Measurements from ENCODE around the gene WASHC4. TPM values are rescaled to one million over a fixed set of nuclear protein-coding genes. Genes with fewer than 3 reads are reported as not detected.

WASHC4 gene
- total and polyA plus RNA-seq, 2 experiments from 2014 or later = 75.7 to 83.0 TPM

- peaks cover 41% of the 10 kb centered on the region for H3K36me3 ChIP-seq (ENCODE audit: insufficient read depth)
Observed at GRCh38 chr12:105157606-105158005, 50.1 kb downstream of the WASHC4 start.

DNA sequence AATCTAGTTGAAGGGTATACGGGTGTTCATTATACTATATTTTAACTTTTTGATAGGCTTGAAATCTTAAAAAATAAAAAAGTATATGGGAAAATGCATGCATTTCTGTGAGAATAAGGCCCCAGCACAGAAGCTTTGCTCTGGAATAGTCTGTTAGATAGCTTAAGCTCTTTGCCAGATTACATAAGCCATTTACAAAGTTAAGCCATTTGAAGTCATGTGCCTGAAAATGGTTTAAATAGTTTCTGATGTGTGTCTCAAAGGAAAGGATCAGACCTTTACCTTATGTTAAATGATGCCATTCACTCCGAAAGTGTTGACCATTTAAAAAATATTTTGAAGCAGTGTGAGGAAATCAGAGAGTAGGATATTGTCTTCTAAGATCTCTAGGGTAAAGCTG is 51.3 kb downstream of the WASHC4 start:
- Histone ChIP-seq H3F3A (replicated peaks; ENCODE audit: low read depth) (no peaks in the 10 kb centered on the region), H3K36me3 (ENCODE audit: insufficient read depth) (peaks cover 32% of the 10 kb centered on the region), H4K20me1 (replicated peaks; ENCODE audit: insufficient read depth) (no peaks in the 10 kb centered on the region), H3K27ac (ENCODE audit: low read depth) (peak overlapping the region; percentile 42; the same call in 1 of the 2 replicates), H3K27me3 (ENCODE audit: insufficient read depth) (no peaks in the 10 kb centered on the region), H2AFZ (no peak overlapping the region), H3K4me3 (no peak overlapping the region), H3K79me2 (replicated peaks; ENCODE audit: insufficient read depth) (no peaks in the 10 kb centered on the region), H3K4me1 (ENCODE audit: insufficient read depth) (peaks cover 15% of the 10 kb centered on the region), H3K4me2 (no peak overlapping the region), H3K9me2 (ENCODE audit: insufficient read depth) (no peaks in the 10 kb centered on the region)
- H3K27ac Mint-ChIP-seq = peak overlapping the region; percentile 19; the same call in 1 of the 2 replicates
- H3K27me3 Mint-ChIP-seq (ENCODE audit: insufficient read depth, low read depth, poor library complexity) = peaks cover 5% of the 10 kb centered on the region
- DNase-seq (ENCODE audit: low spot score) (no peak), ATAC-seq (no peak)
- no peak overlapping the region for H3K4me3 Mint-ChIP-seq
- TF ChIP-seq NANOG (IDR thresholded peaks at IDR 0.05; ENCODE audit: borderline replicate concordance) (no peak), ZNF114 (CRISPR knock-in tag; IDR thresholded peaks at IDR 0.05) (no peak), POLR2AphosphoS5 (IDR thresholded peaks at IDR 0.05; ENCODE audit: low read depth) (no peak), EZH2phosphoT487 (IDR thresholded peaks at IDR 0.05; ENCODE audit: unreplicated experiment) (no peak), ZNF331 (CRISPR knock-in tag; IDR thresholded peaks at IDR 0.05; ENCODE audit: low read depth) (no peak), JUNB (IDR thresholded peaks at IDR 0.05; ENCODE audit: unreplicated experiment) (no peak), STAT1 (IDR thresholded peaks at IDR 0.05; ENCODE audit: unreplicated experiment) (no peak)
- TF ChIP-seq, protein P1, sequence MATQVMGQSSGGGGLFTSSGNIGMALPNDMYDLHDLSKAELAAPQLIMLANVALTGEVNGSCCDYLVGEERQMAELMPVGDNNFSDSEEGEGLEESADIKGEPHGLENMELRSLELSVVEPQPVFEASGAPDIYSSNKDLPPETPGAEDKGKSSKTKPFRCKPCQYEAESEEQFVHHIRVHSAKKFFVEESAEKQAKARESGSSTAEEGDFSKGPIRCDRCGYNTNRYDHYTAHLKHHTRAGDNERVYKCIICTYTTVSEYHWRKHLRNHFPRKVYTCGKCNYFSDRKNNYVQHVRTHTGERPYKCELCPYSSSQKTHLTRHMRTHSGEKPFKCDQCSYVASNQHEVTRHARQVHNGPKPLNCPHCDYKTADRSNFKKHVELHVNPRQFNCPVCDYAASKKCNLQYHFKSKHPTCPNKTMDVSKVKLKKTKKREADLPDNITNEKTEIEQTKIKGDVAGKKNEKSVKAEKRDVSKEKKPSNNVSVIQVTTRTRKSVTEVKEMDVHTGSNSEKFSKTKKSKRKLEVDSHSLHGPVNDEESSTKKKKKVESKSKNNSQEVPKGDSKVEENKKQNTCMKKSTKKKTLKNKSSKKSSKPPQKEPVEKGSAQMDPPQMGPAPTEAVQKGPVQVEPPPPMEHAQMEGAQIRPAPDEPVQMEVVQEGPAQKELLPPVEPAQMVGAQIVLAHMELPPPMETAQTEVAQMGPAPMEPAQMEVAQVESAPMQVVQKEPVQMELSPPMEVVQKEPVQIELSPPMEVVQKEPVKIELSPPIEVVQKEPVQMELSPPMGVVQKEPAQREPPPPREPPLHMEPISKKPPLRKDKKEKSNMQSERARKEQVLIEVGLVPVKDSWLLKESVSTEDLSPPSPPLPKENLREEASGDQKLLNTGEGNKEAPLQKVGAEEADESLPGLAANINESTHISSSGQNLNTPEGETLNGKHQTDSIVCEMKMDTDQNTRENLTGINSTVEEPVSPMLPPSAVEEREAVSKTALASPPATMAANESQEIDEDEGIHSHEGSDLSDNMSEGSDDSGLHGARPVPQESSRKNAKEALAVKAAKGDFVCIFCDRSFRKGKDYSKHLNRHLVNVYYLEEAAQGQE (IDR thresholded peaks at IDR 0.05; ENCODE audit: unreplicated experiment) = no peak
- H3K9me3 Mint-ChIP-seq = no peaks in the 10 kb centered on the region
- peaks cover 16% of the 10 kb centered on the region; the same call in 2 of the 3 replicates for H3K4me1 Mint-ChIP-seq
- peaks cover 63% of the 10 kb centered on the region for H3K36me3 Mint-ChIP-seq (ENCODE audit: low read depth)

More at GRCh38 chr12:105157606-105158005, 50.1 kb downstream of the WASHC4 start:
- H3K27ac ChIP-seq (ENCODE audit: low read depth) = peak overlapping the region; percentile 42
- DNase-seq (ENCODE audit: low spot score) = no peak
- H4K20me1 ChIP-seq (replicated peaks; ENCODE audit: insufficient read depth) = no peaks in the 10 kb centered on the region
- H2AFZ ChIP-seq = no peak overlapping the region
- Mint-ChIP-seq H3K27me3 (ENCODE audit: insufficient read depth, low read depth, poor library complexity) (peaks cover 5% of the 10 kb centered on the region), H3K9me3 (no peaks in the 10 kb centered on the region), H3K36me3 (ENCODE audit: low read depth) (peaks cover 60% of the 10 kb centered on the region), H3K27ac (no peak overlapping the region), H3K4me1 (peaks cover 16% of the 10 kb centered on the region; the same call in 2 of the 3 replicates), H3K4me3 (no peak overlapping the region)
- H3K79me2 ChIP-seq (replicated peaks; ENCODE audit: insufficient read depth) = no peaks in the 10 kb centered on the region
- no peak for ATAC-seq
- TF ChIP-seq ZNF331 (CRISPR knock-in tag; IDR thresholded peaks at IDR 0.05; ENCODE audit: low read depth) = no peak
- TF ChIP-seq, protein P1 (IDR thresholded peaks at IDR 0.05; ENCODE audit: unreplicated experiment) = no peak
- TF ChIP-seq CREB1 (CRISPR knock-in tag; IDR thresholded peaks at IDR 0.05; ENCODE audit: low read depth) = no peak
- no peak overlapping the region for H3K4me3 ChIP-seq
- H3K27me3 ChIP-seq (ENCODE audit: insufficient read depth) = no peaks in the 10 kb centered on the region
- no peaks in the 10 kb centered on the region for H3F3A ChIP-seq (replicated peaks; ENCODE audit: low read depth)
- H3K9me2 ChIP-seq (ENCODE audit: insufficient read depth) = no peaks in the 10 kb centered on the region
- no peak overlapping the region for H3K4me2 ChIP-seq
- peaks cover 15% of the 10 kb centered on the region for H3K4me1 ChIP-seq (ENCODE audit: insufficient read depth)

Measured in GM23338 (cell line).